ENCODE data around the gene TRAF3. TPM values are rescaled to one million over a fixed set of nuclear protein-coding genes. Genes with fewer than 3 reads are reported as not detected.

TRAF3 gene
- total RNA-seq, 1 experiment from 2014 or later, result 11.2 TPM

- TF ChIP-seq PRDM15 (CRISPR knock-in tag; IDR thresholded peaks at IDR 0.05) (no peak), ZNF138 (CRISPR knock-in tag; conservative IDR thresholded peaks at IDR 0.05) (no peak), NFATC4 (CRISPR knock-in tag; IDR thresholded peaks at IDR 0.05) (no peak), IRF1 (CRISPR knock-in tag; IDR thresholded peaks at IDR 0.05) (no peak), RORB (CRISPR knock-in tag; IDR thresholded peaks at IDR 0.05) (no peak)
These were observed 54.0 kb downstream of the TRAF3 start (continued) for GRCh38 chr14:102831163-102831804.

- CTCF ChIA-PET, result interaction anchor here (0.6 kb wide), 1 partner anchor 410 kb away, joined by 3 read pairs; no protein-coding TSS in a partner anchor
- Mint-ChIP-seq H3K27me3 (ENCODE audit: low read depth) (no peaks in the 10 kb centered on the region), H3K36me3 (no peaks in the 10 kb centered on the region), H3K4me1 (peaks cover 70% of the 10 kb centered on the region), H3K9me3 (no peaks in the 10 kb centered on the region), H3K4me3 (peak overlapping the region; percentile 3; the same call in 1 of the 2 replicates), H3K27ac (peak overlapping the region; percentile 21)
- POLR2A ChIA-PET, result no interaction called here
- DNase-seq (ENCODE audit: low spot score) (no peak), ATAC-seq (peak; percentile 55)
- no peak for TF ChIP-seq AFF4 (CRISPR knock-in tag; IDR thresholded peaks at IDR 0.05; ENCODE audit: borderline replicate concordance)
- TF ChIP-seq MAX (CRISPR knock-in tag; IDR thresholded peaks at IDR 0.05), result peak; percentile 22; the same call in 1 of the 2 replicates
- TF ChIP-seq MYBL2 (CRISPR knock-in tag; IDR thresholded peaks at IDR 0.05), result no peak
These were observed 56.1 kb downstream of the TRAF3 start for GRCh38 chr14:102833341-102833740.

- no peaks in the 10 kb centered on the region for H3K9me3 Mint-ChIP-seq
- H3K27ac Mint-ChIP-seq, result peak overlapping the region; percentile 78; the same call in 1 of the 2 replicates
- no peaks in the 10 kb centered on the region for H3K36me3 Mint-ChIP-seq
- H3K27me3 Mint-ChIP-seq (ENCODE audit: low read depth), result no peaks in the 10 kb centered on the region
- no peak for ATAC-seq
- H3K4me3 Mint-ChIP-seq, result no peak overlapping the region
- ChIA-PET CTCF (interaction anchor here (0.5 to 1.0 kb wide), 2 partner anchors 309 to 731 kb away, joined by 3 to 4 read pairs; no protein-coding TSS in a partner anchor), POLR2A (no interaction called here)
- DNase-seq (ENCODE audit: low spot score), result no peak
- peaks cover 70% of the 10 kb centered on the region for H3K4me1 Mint-ChIP-seq
- TF ChIP-seq GTF2I (CRISPR knock-in tag; conservative IDR thresholded peaks at IDR 0.05) (no peak), AR (CRISPR knock-in tag; IDR thresholded peaks at IDR 0.05) (no peak), SMAD4 (CRISPR knock-in tag; IDR thresholded peaks at IDR 0.05) (no peak), CTCF (IDR thresholded peaks at IDR 0.05) (no peak), ZNF219 (CRISPR knock-in tag; IDR thresholded peaks at IDR 0.05; ENCODE audit: borderline replicate concordance) (no peak), ZMAT4 (CRISPR knock-in tag; IDR thresholded peaks at IDR 0.05) (no peak), ZNF263 (CRISPR knock-in tag; IDR thresholded peaks at IDR 0.05; ENCODE audit: low read depth) (no peak), ZNF121 (CRISPR knock-in tag; IDR thresholded peaks at IDR 0.05) (no peak), MLX (CRISPR knock-in tag; IDR thresholded peaks at IDR 0.05) (no peak), ZNF138 (CRISPR knock-in tag; conservative IDR thresholded peaks at IDR 0.05) (no peak), ZNF396 (CRISPR knock-in tag; IDR thresholded peaks at IDR 0.05; ENCODE audit: borderline replicate concordance) (no peak)
These were observed 56.7 kb downstream of the TRAF3 start for GRCh38 chr14:102833991-102834390.

All from WTC11 (cell line).